Activated CD8-positive, alpha-beta memory T cell treated with anti-CD3 and anti-CD28 coated beads for 4 hours (primary cell): Measurements from ENCODE around the gene CALHM1.
A peak's percentile ranks its signal among the peaks of the same experiment; 100 is the strongest.

Experiments
- DNase-seq, 2 donors: peaks; one replicate each; pipeline ENCODE4 v3.0.0-alpha.2; 2020; ENCODE audit warnings: low read depth in 2 of 2

Gene CALHM1

DNA sequence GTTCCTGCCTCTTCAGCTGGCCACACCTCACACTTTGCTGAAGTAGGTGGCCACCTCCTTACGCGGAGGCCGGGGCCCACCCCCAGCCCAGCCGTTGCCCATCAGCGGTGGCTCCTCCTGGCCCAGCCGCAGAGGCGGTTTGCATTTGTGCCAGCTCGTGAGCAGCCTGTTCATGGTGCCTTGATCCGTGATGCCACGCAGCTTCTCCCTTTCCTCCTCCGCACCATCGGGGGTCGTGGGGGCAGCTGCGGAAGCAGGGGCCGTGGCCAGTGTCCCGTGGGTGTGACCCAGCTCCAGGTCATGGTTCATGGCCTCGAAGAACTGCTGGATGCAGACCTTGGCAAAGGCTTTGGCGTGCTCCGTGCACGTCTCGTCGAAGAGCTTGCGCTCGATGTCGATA lies 3.5 kb downstream of the CALHM1 start:
- DNase-seq: no peak

- no peak for DNase-seq
These were observed 4.7 kb downstream of the CALHM1 start for GRCh38 chr10:103454026-103454425.

DNA sequence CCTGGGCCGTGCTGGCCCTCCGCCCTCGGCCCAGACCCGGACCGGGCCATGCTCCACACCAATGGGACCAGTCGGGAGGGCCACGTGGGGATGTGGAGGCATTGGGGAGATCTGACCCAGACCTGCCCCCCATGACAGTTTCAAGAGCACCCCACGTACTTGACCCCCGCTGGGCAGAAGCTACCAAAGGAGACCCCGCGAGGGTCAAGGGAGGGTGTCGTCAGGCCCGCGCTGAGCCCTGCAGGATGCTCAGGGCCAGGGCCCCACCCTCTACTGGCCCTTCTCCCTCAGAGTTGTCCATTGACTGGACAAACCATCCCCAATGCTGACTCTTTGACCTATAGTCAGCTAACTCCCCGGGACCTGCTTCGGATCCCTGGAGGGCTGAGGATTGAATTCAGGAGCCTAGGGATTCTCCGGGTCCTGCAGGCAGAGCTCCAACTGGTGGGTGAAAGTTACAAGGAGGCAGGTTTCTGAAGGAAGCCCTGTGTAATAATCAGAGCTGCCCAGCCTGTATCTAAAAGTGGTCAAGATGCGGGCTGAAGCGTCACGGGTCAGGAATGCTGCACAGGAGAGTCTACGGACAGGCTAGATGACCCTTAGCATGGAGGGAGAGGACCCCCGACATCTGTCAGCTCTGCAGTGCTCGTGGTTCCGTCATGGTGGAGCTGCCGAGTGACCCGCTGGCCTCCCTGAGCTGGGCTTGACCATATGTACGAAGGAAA lies 6.0 kb downstream of the CALHM1 start:
- DNase-seq: no peak

- peak in 1 of 2 donors; percentile 16 for DNase-seq
These were observed 6.7 kb downstream of the CALHM1 start, which contains the start of gene CALHM2 for GRCh38 chr10:103451831-103452505. Gene CALHM2 (minus strand): TSS chr10:103452370. CDS start chr10:103449941, 2,429 bp downstream.

DNA sequence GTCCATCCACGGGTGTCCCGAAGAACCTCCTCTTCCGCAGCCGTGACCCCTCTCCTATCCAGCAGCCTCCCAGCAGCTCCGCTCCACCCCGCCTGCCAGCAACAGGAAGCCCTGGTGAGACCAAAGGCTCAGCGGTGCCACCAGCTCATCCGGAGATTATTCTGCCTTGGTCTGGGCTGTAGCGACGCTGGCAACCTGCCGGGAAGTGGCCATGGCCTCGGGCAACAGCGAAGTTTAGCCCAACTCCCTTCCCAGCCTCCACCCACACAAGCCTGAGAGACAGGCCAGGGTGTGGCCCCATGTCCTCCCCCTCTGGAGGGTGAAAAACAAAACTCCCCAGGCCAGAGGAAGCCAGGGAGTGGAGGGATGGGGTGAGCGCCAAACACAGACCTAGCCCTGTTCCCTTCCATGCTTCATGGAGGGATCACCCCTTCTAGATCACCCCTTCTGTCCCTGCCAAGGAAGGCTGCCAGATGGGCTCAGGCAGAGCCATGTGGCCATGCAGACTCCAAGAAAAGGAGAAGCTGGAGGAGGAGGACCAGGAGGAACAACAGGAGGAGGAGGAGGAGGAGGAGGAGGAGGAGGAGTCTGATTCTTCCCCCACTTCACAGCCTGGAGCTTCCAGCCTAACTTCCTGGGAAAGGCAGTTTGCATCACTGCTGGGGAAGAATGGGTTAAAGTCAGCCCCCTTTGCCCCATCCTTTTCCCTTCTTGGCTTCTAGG lies 7.4 kb downstream of the CALHM1 start:
- DNase-seq: no peak

DNA sequence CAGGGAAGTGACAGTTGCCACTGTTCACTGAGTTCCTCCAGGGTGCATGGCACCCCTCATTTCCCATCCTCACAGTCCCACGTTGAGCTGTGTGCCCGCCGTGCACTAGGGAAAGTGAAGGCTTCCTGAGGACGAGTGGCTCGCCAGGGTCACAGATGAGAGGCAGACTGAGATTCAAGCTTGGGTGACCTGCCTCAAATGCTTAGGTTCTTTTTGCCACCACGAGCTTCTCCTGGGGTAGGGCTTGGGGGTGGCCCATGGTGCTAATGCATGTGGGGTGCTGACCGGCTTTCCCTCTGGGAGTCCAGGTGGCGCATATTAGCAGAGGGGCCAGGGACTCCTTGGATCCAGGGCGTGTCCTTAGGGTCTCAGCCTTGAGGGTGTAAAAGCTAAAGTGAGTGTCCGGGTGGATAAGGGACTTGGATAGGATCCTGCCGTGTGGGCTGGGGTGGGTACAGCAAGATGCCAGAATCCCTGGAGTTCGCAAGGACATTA lies 8.5 kb downstream of the CALHM1 start:
- no peak for DNase-seq

- DNase-seq: no peak
These were observed 9.2 kb downstream of the CALHM1 start for GRCh38 chr10:103449208-103450144.

- DNase-seq: no peak
These were observed 10.0 kb downstream of the CALHM1 start for GRCh38 chr10:103448746-103449145.

GRCh38 chr10:103447187-103447586 lies 11.5 kb downstream of the CALHM1 start:
- DNase-seq: no peak

- DNase-seq: no peak
These were observed 12.7 kb downstream of the CALHM1 start for GRCh38 chr10:103445767-103446567.

- DNase-seq: no peak
These were observed 13.3 kb downstream of the CALHM1 start for GRCh38 chr10:103445366-103445765.

DNA sequence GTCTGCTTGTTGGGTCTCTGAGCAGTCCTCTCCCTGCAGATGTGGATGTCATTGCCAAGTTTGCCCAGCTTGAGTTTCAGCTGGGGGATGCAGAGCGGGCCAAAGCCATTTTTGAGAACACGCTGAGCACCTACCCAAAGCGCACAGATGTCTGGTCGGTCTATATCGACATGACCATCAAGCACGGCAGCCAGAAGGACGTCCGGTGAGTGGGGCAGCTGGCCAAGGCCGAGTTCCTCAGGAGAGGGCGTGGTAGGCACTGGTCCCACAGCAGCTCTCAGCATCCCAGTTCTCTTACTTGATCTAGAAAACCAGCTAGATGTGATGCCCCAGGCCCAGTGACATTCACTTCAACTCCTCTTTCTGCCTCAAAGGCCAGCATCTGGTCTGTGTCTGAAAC lies 14.2 kb downstream of the CALHM1 start:
- no peak for DNase-seq

GRCh38 chr10:103443475-103444185 lies 15.1 kb downstream of the CALHM1 start:
- DNase-seq: no peak

- no peak for DNase-seq
These were observed 16.7 kb downstream of the CALHM1 start for GRCh38 chr10:103442031-103442461.

DNA sequence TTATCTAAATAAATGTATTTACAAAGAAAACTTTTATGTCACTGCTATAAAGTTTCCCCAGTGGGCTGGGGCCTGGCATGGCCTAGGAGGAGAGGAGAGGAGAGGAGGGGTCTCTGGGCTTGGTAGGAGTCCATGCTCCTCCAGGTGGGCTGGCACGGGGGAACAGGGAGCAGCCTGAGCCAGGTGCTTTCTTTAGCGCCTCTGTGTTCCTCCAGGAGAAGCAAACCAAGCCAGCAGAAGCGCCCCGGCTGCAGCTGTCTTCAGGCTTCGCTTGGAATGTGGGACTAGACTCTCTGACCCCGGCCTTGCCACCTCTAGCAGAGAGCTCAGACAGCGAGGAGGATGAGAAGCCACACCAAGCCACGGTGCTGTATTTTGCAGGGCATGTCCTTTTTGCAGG lies 17.1 kb downstream of the CALHM1 start:
- no peak for DNase-seq

GRCh38 chr10:103441206-103441605 lies 17.5 kb downstream of the CALHM1 start:
- DNase-seq: no peak

GRCh38 chr10:103440416-103440815 lies 18.3 kb downstream of the CALHM1 start:
- DNase-seq: no peak

DNA sequence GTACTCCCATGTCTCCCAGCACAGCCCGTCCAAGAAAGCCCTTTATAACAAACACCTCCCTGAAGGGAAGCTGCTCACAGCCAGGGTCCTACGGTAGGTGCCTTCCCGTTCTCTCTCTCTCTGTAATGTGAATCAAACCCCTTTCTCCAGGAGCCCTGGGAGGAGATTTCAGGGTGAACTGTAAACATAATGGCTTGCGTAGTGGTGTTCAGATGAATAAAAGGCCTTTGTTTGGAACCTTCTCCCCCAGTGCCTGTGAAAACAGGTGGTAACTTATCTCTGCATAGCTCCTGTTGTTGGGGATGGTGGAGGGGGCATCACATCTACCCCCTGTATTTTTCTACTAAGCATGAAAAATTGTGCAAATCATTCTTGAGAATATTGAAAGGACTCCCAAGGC lies 18.9 kb downstream of the CALHM1 start:
- DNase-seq: no peak

DNA sequence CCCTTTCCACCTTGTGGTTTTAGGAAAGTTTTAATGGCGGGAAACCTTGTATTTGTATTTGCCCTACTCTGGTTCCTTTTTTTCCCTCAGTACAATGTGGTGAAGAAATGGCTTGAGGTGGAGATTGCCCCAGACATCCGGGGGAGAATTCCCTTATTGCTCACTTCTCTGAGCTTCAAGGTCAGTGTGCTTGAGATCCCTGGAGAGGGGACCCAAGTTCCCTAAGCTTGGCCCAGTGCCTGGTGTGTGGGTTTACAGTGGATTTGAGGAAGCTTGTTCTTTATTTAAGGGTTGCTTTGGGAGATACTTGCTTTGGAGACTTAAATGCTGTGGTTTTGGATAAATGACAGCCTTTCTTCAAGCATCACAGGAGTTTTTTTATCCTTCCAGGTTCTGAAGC lies 24.8 kb downstream of the CALHM1 start:
- DNase-seq: no peak

GRCh38 chr10:103431902-103432301 lies 26.8 kb downstream of the CALHM1 start:
- no peak for DNase-seq
